Measurements from ENCODE around the gene MLPH. TPM values are rescaled to one million over a fixed set of nuclear protein-coding genes. Genes with fewer than 3 reads are reported as not detected.
"Not testable (repeated sequence)": the region's sequence is repeated elsewhere in the genome, so short reads cannot be mapped to it uniquely, and the experiment has no call there.

MLPH gene
- total RNA-seq, 2 experiments from 2014 or later = not detected

DNA sequence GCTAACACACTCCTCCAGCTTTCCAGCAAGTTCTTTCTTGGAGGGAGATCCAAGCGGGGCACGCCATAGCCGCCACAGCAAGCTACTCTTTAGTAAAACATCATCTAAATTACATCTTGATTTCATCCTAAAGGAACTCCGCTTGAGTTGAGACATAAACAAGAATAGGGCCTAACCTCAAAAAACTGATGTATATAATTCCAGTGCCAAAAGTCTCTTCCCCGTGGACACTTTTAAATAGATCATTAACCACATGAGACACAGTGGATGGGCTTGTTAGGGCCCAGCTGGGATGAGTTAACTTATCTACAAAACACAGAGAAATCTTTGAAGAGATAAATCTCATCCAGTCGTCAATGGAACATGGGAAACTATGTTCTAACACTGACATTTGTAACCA lies 20.8 kb upstream of the MLPH start:
- no peak overlapping the region for H3K27ac Mint-ChIP-seq
- peaks cover 5% of the 10 kb centered on the region for H3K9me3 Mint-ChIP-seq
- H3K4me3 Mint-ChIP-seq = no peak overlapping the region
- ATAC-seq (ENCODE audit: low read depth) (no peak), DNase-seq (no peak)
- no peaks in the 10 kb centered on the region for H3K36me3 Mint-ChIP-seq
- H3K27me3 Mint-ChIP-seq = no peaks in the 10 kb centered on the region
- no peaks in the 10 kb centered on the region for H3K4me1 Mint-ChIP-seq
- POLR2A ChIA-PET = no interaction called here

DNA sequence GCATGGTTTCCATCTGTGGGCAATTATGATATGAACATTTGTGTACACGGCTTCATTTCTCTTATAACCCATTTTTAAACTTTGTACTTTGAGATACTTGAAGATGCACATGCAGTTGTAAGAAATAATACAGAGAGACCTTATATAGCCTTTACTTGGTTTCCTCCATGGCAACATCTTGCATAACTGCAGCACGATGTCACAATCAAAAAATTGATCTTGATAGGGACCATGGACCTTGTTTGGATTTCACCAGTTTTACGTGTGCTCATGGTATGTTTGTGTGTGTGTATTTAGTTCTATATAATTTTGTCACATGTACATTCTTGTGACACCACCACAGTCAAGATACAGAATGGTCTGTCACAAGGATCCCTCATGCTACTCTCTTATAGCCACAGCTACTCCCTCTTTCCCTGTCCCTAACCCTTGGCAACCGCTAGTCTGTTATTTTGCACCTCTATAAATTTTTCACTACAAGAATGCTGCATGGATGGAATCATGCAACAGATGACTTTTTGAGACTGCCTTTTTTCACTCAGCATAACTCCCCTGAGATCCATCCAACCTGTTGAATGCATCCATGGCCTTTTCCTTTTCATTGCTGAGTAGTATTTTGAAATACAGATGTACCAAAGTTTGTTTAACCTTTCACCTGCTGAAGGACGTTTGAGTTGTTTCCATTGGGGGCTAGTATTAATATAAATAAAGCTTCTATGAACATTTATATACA lies 19.4 kb upstream of the MLPH start:
- no peak overlapping the region for H3K27ac Mint-ChIP-seq
- H3K4me1 Mint-ChIP-seq = no peaks in the 10 kb centered on the region
- H3K36me3 Mint-ChIP-seq = no peaks in the 10 kb centered on the region
- ATAC-seq (ENCODE audit: low read depth) = no peak
- H3K27me3 Mint-ChIP-seq = no peaks in the 10 kb centered on the region
- POLR2A ChIA-PET = no interaction called here
- H3K4me3 Mint-ChIP-seq = no peak overlapping the region
- DNase-seq = no peak
- H3K9me3 Mint-ChIP-seq = peaks cover 2% of the 10 kb centered on the region

DNA sequence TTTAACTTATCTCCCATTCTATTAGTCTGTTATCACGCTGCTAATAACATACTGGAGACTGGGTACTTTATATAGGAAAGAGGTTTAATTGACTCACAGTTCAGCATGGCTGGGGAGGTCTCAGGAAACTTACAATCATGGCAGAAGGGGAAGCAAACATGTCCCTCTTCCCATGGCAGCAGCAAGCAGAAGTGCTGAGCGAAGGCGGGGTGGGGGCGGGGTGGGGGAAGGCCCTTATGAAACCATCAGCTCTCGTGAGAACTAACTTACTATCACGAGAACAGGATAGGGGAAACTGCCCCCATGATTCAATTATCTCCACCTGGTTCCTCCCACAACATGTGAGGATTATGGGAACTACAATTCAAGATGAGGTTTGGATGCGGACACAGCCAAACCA lies 17.6 kb upstream of the MLPH start:
- H3K27ac Mint-ChIP-seq; H3K9me3 Mint-ChIP-seq; H3K27me3 Mint-ChIP-seq; ATAC-seq (ENCODE audit: low read depth); POLR2A ChIA-PET; DNase-seq; H3K36me3 Mint-ChIP-seq; H3K4me1 Mint-ChIP-seq; H3K4me3 Mint-ChIP-seq: not testable (repeated sequence)

DNA sequence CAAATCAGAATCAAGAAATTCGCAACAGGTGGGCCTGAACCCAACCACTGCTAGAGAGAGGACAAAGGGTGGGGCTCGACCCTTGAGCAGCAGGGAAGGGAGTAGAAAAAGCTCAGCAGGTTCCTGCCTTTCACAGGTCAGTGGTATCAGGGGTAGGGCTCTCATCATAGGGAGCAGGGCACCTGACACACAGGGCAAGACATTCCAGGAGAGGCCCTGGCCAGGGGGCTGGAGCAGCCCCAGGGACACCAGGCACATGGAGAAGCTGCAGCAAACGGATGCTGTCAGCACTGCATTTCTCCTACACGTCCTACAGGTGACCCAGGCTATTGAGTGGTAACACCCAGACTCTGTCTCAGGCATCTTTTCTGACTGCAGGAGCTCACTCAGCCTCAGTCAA lies 17.2 kb upstream of the MLPH start:
- Mint-ChIP-seq H3K4me1 (peaks cover 2% of the 10 kb centered on the region), H3K36me3 (no peaks in the 10 kb centered on the region), H3K27ac (no peak overlapping the region), H3K27me3 (no peaks in the 10 kb centered on the region), H3K9me3 (no peaks in the 10 kb centered on the region), H3K4me3 (no peak overlapping the region)
- DNase-seq (no peak), ATAC-seq (ENCODE audit: low read depth) (no peak)
- POLR2A ChIA-PET = no interaction called here

DNA sequence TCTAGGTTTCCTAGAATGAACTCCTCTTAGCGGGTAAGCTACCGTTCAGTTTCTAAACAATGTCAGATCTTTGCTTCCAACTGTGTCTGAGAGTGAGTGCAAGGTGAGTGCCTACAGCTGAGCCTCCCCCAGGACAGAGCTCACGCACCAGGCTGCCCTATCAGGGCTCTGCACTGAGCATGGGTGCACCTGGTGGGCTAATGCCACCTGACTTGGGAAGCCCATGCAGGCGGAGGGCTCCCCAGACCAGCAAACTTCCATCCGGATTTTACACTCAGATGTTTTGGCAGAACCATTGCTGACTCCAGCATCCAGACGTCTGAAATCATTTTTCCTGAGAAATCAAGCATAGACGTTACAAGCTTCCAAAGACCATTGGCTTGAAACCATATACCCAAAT lies 16.1 kb upstream of the MLPH start:
- no peak overlapping the region for H3K4me3 Mint-ChIP-seq
- no peak overlapping the region for H3K27ac Mint-ChIP-seq
- DNase-seq (no peak), ATAC-seq (ENCODE audit: low read depth) (no peak)
- H3K27me3 Mint-ChIP-seq = no peaks in the 10 kb centered on the region
- peaks cover 2% of the 10 kb centered on the region for H3K4me1 Mint-ChIP-seq
- no peaks in the 10 kb centered on the region for H3K9me3 Mint-ChIP-seq
- POLR2A ChIA-PET = no interaction called here
- H3K36me3 Mint-ChIP-seq = no peaks in the 10 kb centered on the region

DNA sequence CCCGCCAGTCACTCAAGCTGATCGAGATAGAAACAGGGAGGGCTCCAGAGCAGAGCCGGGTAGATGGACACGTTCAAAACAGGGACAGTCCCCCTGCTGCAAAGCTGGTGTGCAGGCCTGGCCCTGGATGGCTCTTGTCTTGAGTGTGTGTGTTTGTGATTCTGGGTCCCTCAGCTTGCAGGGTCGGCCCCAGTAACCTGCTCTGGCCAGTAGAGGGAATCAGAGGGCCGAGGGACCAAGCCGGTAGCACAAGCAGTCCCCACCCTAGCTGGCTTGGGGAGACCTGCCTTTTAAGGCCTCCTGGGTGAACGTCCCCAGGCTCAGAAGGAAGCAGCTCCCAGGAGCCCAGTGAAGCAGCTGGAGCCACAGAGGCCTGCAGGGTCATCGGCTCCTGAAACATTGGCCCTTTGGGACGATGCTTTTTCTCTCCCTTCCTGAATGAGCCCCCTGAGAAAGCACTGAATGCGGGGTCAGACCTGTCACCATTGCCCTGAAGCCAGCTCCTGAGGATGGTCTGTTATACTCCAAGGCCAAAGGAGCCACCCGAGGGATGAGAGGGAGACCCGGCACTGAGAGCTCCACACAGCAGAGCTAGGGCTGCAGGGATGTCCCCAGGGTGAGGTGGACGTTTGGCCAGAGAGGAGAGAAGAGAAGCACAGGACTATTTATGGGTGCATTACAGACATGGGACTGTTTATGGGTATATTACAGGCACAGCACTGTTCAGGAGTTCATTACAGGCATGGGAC lies 15.4 kb upstream of the MLPH start:
- DNase-seq (no peak), ATAC-seq (ENCODE audit: low read depth) (peak; percentile 25)
- no peaks in the 10 kb centered on the region for H3K36me3 Mint-ChIP-seq
- H3K27me3 Mint-ChIP-seq = peaks cover 2% of the 10 kb centered on the region
- POLR2A ChIA-PET = no interaction called here
- H3K27ac Mint-ChIP-seq = no peak overlapping the region
- peaks cover 2% of the 10 kb centered on the region for H3K4me1 Mint-ChIP-seq
- no peaks in the 10 kb centered on the region for H3K9me3 Mint-ChIP-seq
- H3K4me3 Mint-ChIP-seq = no peak overlapping the region

DNA sequence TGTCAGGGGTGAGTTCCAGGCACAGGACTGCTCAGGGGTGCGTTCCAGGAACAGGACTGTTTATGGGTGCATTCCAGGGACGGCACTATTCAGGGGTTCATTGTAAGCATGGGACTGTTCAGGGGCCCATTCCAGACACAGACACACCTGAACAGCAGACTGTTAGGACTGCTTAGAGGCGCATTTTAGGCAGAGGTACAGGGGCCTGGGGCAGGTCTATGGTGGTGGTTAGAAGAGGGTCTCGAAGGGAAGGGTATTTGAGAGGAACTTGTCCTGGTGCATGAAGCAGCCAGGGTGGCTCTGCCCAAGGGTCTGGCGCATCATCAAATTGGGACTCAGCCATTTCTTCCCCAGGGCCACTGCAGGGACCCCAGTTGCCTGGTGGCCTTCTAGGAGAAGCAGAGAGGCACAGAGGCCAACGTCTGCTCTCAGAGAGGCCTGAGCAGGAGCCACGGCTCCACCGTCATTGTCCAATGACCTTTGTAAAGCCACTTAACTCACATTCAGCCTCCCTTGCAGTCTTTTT lies 14.8 kb upstream of the MLPH start:
- Mint-ChIP-seq H3K9me3 (no peaks in the 10 kb centered on the region), H3K4me1 (peaks cover 2% of the 10 kb centered on the region), H3K4me3 (no peak overlapping the region), H3K27me3 (peaks cover 9% of the 10 kb centered on the region), H3K27ac (no peak overlapping the region), H3K36me3 (no peaks in the 10 kb centered on the region)
- no peak for ATAC-seq (ENCODE audit: low read depth)
- DNase-seq = no peak
- POLR2A ChIA-PET = no interaction called here

DNA sequence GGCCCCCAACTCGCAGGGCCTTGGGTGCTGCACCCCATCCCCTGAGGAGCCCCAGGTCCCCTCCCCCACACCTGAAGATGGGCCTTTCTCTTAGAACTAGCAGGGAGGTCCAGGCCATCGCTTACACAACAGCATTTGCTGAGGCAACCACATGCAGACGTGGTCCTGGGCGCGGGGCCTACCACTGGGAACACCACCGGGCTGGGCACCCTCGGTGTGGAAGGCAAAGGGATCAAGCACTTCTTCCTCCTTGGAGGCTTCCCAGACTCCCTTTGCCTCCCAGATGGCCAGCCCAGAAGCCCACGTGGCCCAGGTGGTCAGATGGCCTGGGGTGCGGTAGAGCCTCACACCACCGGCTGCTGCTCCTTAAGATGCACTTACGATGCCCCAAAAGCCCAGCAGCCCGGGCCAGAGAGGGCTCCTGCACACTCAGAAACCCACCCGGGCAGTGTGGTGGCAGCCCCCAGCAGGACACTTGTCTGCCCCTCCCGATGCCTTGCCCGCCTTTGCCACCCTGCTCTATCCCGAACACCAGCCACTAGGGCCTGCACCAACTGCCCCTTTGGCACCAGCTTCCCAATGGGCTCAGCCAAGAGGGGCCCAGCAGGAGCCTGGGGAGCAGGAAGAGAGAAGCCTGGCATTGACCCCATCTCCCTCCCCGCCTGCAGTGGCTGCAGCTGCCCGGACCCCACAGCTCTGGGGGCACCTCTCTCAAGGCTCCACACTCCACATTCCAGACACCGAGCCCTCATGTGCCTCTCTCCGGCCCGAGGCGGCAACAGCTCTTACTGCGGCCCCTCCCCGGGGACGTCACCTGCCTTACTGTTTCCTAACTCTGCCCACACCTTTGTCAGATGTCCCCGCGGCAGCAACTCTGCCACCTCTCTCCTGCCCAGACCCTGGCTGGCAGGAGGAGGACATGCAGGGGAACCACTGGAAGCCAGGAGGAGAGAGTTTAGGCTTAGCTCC lies 13.9 kb upstream of the MLPH start:
- Mint-ChIP-seq H3K27me3 (peaks cover 18% of the 10 kb centered on the region), H3K9me3 (no peaks in the 10 kb centered on the region), H3K4me3 (no peak overlapping the region), H3K4me1 (peaks cover 2% of the 10 kb centered on the region), H3K27ac (no peak overlapping the region), H3K36me3 (no peaks in the 10 kb centered on the region)
- DNase-seq = peak; percentile 40
- ATAC-seq (ENCODE audit: low read depth) = no peak
- POLR2A ChIA-PET = interaction anchor here (1.2 to 1.4 kb wide), 2 partner anchors 38 to 52 kb away, joined by 3 to 4 read pairs; no protein-coding TSS in a partner anchor

DNA sequence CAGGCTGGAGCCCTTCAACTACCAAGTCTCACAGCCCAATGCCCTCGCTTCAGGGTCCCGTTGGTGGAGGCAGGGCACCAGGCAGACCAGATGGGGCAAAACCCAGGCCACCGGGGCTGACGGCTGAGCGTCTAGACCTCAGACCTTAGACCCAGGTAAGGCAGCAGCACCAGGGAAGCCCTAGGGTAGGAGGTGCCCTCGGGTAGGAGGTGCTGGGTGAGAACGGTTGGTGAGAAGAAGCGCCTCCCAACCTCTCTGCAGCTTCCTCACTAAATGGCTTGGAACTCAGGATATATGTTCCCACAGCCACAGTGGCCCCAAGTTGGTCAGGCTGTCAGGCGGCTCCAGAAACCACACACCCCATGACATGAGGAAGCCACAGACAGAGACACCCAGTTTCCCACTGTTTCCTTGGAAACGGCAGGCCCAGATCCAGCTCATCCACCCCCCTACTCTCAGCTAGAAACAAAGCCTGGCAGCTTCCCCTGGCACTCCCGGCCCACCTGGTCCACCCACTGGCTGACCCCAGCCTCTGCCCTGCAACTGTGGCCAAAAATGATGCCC lies 13.1 kb upstream of the MLPH start:
- POLR2A ChIA-PET = interaction anchor here (1.2 to 1.4 kb wide), 2 partner anchors 39 to 52 kb away, joined by 3 to 4 read pairs; no protein-coding TSS in a partner anchor
- Mint-ChIP-seq H3K27ac (no peak overlapping the region), H3K4me1 (peaks cover 2% of the 10 kb centered on the region), H3K9me3 (no peaks in the 10 kb centered on the region), H3K36me3 (no peaks in the 10 kb centered on the region), H3K4me3 (no peak overlapping the region), H3K27me3 (peaks cover 23% of the 10 kb centered on the region)
- ATAC-seq (ENCODE audit: low read depth) (no peak), DNase-seq (no peak)

DNA sequence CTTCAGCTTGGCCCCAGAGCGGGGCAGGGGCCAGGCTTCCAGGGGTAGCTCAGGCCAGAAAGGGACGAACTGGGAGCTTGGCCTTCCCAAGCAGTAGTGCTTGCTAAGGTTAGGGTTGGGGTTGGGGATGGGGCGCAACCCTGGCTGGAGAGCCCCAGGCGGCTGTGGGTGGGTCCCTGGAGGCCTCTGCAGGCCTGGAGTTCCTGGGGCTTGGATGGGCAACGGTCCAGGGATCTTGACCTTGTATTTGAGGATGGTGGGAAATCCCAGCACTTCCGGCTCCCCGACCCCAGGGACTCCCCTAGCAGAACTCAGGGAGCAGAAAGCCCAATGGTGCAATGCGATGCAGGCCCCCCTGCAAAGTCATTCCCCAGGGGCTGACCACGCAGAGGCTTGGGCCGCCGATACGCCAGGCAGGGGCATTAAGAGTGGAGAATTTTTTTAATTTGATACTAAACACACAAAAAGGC lies 12.6 kb upstream of the MLPH start:
- H3K36me3 Mint-ChIP-seq = no peaks in the 10 kb centered on the region

DNA sequence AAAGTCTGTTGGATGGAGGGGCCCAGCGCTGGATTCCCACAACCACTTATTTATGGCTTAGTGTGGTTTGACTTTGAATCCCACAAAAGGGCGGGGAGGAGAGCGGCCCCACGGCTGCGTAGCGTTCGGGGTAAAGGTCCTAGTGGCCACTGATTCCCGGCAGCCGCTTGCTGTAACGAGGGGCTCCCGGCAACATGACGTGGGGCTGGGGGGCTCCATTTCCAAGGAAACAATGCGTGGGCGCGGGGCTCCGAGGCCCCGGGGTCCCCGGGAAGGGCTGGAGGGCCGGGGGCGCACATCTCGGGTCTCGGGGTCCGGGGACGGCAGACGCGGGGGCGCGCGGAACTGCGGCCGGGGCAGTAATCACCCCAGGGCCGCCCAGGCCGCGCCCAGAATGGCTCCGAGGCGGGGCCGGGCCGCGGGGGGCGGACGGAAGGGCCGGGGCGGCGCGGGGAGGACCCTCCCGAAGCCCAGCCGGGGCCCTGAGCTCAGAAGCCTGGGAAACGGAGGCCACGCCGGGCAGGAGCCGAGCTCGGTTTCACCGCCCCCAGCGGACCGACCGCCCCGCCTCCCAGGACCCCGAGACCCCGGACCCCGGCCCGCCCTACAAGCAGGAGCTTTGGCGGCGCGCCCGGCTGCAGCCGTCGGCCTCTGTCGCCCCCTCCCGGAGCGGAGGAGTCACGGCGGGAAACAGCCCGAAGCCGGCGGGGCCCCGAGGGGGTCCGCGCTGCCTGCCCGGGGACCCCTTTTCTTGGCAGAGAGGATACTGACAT lies 11.9 kb upstream of the MLPH start:
- POLR2A ChIA-PET = interaction anchor here (0.5 to 1.9 kb wide), 4 partner anchors 40 to 389 kb away, joined by 3 to 11 read pairs (median 4); no protein-coding TSS in a partner anchor
- Mint-ChIP-seq H3K36me3 (no peaks in the 10 kb centered on the region), H3K27ac (peak overlapping the region; percentile 83), H3K9me3 (no peaks in the 10 kb centered on the region), H3K4me3 (peak overlapping the region; percentile 80), H3K27me3 (peaks cover 24% of the 10 kb centered on the region), H3K4me1 (peaks cover 2% of the 10 kb centered on the region)
- DNase-seq (peak; percentile 88), ATAC-seq (ENCODE audit: low read depth) (peak; percentile 77)

More for the DNA sequence above, 12.6 kb upstream of the MLPH start:
- Mint-ChIP-seq H3K27me3 (peaks cover 24% of the 10 kb centered on the region), H3K4me1 (peaks cover 2% of the 10 kb centered on the region), H3K27ac (peak overlapping the region; percentile 83), H3K4me3 (peak overlapping the region; percentile 80), H3K9me3 (no peaks in the 10 kb centered on the region)
- DNase-seq = no peak
- POLR2A ChIA-PET = interaction anchor here (0.5 to 1.4 kb wide), 3 partner anchors 39 to 53 kb away, joined by 3 to 4 read pairs (median 4); no protein-coding TSS in a partner anchor
- no peak for ATAC-seq (ENCODE audit: low read depth)

DNA sequence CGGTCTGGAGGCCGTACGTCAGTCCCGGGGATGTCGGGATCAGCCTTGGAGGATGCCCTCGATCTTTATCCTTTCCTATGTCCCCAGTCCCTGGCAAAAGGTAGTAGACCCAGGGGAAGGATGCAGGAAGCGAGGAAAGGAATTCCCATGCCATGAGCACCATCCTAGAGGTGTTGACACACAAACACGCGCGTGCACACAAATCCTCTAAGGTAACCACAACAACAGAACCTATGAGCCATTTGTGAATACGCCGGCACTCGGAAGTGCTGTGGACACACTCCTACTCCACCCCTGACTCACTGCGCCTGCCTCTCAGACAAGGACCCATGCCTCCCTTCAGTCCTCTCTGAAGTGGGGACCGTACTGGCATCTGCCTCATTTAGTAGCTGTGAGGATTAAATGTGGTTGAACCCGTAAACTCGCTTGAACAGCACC lies 11.3 kb upstream of the MLPH start:
- H3K27me3 Mint-ChIP-seq = peaks cover 24% of the 10 kb centered on the region
- no peaks in the 10 kb centered on the region for H3K9me3 Mint-ChIP-seq
- DNase-seq = no peak
- peaks cover 2% of the 10 kb centered on the region for H3K4me1 Mint-ChIP-seq
- H3K27ac Mint-ChIP-seq = no peak overlapping the region
- peak; percentile 51 for ATAC-seq (ENCODE audit: low read depth)
- no peaks in the 10 kb centered on the region for H3K36me3 Mint-ChIP-seq
- POLR2A ChIA-PET = interaction anchor here (1.0 to 1.9 kb wide), 3 partner anchors 41 to 390 kb away, joined by 3 to 11 read pairs (median 4); no protein-coding TSS in a partner anchor
- H3K4me3 Mint-ChIP-seq = peak overlapping the region; percentile 58
